GM21825 (cell line): Measurements from ENCODE around the gene TLX2.
A peak's percentile ranks its signal among the peaks of the same experiment; 100 is the strongest.
"Not testable (repeated sequence)": the region's sequence is repeated elsewhere in the genome, so short reads cannot be mapped to it uniquely, and the experiment has no call there.

ENCODE experiments used
- ATAC-seq: cut with Tn5 transposase; IDR thresholded peaks from one replicate; pipeline ENCODE4 v1.9.1; 2021; ENCODE audit warnings: mild to moderate bottlenecking, moderate library complexity; ENCODE audit not compliant: unreplicated experiment

TLX2 gene

DNA sequence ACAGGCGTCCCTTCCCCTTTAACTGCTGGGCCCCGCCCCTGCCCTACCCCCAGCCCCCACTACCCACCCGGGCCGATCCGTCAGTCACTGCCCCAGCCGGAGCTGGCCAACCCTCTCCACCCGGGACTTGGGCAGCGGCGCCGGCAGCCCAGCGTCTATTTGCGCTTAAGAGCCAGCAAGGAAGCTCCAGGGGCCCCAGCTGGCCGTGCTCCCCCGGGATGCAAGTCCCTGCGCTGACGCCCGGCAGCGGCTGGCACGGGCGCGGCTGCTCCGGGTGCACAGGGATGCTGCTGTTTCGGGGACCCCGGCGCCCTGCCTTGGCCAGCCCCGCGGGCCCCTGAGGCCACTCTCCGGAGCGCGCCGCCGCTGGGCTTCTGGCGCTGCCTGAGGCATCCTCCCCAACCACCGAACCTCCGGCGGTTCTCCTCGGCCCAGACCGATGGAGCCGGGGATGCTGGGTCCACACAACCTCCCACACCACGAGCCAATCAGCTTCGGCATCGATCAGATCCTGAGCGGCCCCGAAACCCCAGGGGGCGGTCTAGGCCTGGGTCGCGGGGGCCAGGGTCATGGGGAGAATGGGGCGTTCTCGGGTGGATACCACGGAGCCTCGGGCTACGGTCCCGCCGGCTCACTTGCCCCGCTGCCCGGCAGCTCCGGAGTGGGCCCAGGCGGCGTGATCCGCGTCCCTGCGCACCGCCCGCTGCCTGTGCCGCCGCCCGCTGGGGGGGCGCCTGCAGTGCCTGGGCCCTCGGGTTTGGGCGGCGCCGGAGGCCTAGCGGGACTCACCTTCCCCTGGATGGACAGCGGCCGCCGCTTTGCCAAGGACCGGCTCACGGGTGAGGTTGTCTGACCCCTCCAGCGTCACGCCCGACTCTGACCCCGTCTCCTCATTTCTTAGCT lies at the start of gene TLX2:
Gene TLX2 (plus strand): TSS at position 83 of the 903 bp plus-strand sequence. CDS start 357 bp downstream, at position 440.
- ATAC-seq = no peak

- not testable (repeated sequence) for ATAC-seq
Measured at GRCh38 chr2:74470742-74471141, 43.5 kb upstream of the TLX2 start.

DNA sequence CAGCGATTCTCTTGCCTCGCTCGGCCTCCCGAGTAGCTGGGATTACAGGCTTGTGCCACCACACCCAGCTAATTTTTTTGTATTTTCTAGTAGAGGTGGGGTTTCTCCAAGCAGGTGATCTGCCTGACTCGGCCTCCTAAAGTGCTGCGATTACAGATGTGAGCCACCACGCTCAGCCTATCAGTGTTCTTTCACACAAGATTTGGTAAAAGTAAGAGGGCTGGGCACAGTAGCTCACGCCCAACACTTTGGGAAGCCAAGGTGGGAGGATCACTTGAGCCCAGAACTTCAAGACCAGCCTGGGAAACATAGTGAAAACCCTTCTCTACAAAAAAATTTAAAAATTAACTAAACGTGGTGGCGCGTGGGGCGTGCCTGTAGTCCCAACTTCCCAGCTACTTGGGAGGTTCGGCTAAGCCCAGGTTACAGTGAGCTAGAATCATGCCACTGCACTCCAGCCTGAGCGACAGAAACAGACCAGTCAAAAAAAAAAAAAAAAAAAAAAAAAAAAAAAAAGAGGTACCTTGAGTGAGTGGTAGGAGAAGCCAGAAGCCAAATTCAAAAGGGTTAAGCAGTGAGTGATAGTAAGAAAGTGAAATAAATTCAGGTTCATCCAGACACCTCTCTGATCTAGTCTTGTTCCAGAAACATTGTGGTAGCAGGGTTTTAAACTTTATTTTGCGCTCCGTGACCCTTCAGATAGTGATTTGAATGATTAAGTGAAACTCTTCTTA lies 42.8 kb upstream of the TLX2 start:
- no peak for ATAC-seq

- ATAC-seq = peak; percentile 84
Measured at GRCh38 chr2:74472086-74472944, 41.9 kb upstream of the TLX2 start, which contains the start of gene MRPL53. Gene MRPL53 (minus strand): TSS chr2:74472680. CDS start chr2:74472660, 20 bp downstream.

DNA sequence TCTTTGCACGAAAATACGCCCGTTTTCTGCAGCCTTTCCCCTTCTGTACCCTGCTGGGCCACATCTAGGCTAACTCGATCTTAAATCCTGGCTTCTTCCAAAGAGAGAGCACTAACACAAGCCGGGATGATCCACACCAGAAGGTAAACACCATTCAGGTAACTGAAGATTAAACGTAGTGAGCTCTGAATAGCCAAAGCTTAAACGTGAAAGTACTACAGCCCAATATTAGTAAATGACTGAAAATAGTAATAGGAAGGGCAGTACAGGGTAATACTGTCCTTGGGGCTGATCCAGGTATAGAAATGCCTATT lies 41.3 kb upstream of the TLX2 start:
- no peak for ATAC-seq

DNA sequence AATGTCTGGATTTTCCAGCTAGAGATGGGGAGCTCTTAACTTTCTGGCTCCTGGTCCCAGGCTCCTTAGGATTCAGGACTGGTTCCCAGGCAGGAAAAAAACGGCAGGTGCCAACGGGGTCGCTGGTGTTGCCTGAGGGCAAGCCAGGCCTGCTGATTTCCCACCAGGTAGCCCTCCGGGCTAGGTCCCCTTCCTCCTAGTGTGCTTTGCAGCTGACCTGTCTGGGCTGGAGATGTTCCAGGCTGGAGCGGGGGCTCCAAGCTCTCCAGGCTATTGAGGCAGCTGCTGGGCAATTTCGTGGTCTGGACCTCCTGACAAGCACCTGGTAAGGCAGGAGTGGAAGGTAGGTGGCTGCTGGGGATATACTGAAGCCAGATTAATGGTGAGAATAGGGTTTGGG lies 39.8 kb upstream of the TLX2 start:
- ATAC-seq = no peak

- no peak for ATAC-seq
Measured at GRCh38 chr2:74474899-74475298, 39.4 kb upstream of the TLX2 start.

GRCh38 chr2:74481431-74481830 lies 32.8 kb upstream of the TLX2 start:
- ATAC-seq = no peak

- ATAC-seq = peak; percentile 39
Measured at GRCh38 chr2:74481961-74482800, 32.1 kb upstream of the TLX2 start.

DNA sequence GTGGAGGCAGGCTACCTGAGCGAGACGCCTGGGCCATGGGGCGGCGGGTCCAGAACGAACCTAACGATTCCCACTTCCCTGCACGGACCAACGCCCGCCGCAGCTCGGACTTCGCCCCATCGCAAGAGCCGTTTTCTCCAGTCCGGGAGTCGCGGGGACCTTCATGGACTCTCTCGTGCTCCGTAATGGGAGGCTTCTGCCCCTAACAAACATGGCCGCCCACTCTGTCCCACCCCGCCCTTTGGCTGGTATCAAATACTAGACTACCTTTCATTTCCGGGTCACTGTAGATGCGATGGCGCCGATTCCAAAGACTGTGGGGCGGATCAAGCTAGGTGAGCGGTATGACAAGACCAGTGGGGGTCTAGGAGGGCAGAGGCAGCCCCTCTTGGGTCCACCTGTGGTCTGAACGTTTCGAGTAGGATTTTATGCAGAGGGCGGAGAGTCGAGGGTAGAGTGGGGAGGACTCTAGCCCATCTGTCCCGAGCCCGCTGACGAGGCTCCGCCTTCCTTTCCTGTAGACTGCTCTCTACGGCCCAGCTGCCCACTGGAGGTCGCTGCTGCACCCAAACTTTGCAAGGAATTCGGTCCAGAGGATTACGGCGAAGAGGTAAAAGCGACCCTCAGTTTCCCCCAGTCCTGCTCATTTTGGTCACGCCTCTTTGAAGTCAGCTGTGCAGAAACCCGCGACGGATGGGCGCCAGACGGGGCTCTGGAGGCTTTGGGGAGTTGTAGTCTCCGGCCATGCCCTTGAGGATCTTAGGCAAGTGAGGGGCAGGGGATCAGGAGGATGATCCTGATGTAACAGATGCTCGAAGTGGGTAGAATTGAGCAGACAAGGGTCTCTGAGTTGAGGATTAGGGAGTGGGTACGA lies 31.2 kb upstream of the TLX2 start, which contains the start of the genes CCDC142 and TTC31:
Gene CCDC142 (minus strand): TSS at position 198 of the 874 bp plus-strand sequence. CDS start 161 bp downstream, at position 37.
Gene TTC31 (plus strand): TSS at position 281 of the 874 bp plus-strand sequence. CDS start 15 bp downstream, at position 296.
- peak; percentile 87 for ATAC-seq

DNA sequence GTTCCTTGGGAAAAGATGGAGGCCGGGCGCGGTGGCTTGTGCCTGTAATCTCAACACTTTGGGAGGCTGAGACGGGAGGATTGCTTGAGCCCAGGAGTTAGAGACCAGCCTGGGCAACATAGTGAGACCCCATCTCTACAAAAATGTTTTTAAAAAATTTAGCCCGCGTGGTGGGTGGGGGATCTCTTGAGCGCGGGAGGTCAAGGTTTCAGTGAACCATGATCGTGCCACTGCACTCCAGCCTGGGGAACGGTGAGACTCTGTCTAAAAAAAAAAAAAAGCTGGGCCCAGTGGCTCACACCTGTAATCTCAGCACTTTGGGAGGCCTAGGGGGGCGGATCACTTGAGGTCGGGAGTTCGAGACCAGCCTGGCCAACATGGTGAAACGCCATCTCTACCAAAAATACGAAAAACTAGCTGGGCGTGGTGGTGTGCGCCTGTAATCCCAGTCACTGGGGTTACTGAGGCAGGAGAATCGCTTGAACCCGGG lies 30.5 kb upstream of the TLX2 start:
- not testable (repeated sequence) for ATAC-seq

GRCh38 chr2:74486141-74486540 lies 28.1 kb upstream of the TLX2 start:
- no peak for ATAC-seq

DNA sequence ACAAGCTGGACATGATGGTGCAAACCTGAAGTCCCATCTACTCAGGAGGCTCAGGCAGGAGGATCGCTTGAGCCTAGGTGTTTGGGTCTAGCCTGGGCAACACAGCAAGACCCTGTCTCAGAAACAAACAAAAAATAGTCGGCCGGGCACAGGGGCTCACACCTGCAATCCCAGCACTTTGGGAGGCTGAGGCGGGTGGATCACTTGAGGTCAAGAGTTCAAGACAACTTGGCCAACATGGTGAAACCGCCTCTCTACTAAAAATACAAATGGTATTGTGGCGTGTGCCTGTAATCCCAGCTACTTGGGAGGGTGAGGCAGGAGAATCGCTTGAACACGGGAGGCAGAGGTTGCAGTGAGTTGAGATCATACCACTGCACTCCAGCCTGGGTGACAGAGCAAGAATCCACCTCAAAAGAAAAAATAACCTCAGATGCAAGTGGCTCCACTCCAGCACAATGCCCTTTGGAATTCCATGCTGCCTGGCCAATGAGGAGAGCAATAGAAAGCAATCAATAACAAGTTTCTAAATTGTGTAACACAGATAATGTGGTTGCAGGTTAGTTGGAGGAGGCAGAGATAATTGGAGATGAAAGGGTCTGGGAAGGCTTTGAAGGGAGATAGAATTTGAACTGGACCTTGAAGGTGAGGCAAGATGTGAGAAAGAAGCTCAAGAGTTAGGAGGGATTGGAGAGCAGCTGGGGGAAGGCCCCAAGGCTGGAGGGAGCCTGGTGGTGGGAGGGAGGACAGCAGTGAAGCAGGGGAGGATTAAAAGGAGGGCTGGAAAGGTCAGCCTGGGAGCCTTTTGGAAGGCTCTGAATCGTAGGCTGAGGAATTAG lies 25.4 kb upstream of the TLX2 start:
- ATAC-seq = no peak

DNA sequence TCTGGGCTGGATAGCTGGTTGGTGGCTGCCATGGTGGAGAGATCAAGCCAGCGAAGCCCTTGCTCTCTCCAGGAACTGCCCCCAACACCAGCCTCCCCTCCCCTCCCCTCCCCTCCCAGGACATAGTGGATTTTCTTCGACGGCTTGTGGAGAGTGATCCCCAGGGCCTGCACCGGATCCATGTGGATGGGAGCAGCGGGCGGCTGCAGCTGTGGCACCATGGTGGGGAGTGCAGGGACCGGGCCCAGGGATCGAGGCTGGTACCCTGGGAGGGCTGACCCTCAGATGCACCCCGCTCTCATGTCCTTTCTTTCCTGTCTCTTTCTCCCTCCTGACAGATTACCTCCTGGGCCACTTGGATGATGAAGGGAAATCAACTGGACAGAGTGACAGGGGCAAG lies 24.3 kb upstream of the TLX2 start:
- no peak for ATAC-seq

DNA sequence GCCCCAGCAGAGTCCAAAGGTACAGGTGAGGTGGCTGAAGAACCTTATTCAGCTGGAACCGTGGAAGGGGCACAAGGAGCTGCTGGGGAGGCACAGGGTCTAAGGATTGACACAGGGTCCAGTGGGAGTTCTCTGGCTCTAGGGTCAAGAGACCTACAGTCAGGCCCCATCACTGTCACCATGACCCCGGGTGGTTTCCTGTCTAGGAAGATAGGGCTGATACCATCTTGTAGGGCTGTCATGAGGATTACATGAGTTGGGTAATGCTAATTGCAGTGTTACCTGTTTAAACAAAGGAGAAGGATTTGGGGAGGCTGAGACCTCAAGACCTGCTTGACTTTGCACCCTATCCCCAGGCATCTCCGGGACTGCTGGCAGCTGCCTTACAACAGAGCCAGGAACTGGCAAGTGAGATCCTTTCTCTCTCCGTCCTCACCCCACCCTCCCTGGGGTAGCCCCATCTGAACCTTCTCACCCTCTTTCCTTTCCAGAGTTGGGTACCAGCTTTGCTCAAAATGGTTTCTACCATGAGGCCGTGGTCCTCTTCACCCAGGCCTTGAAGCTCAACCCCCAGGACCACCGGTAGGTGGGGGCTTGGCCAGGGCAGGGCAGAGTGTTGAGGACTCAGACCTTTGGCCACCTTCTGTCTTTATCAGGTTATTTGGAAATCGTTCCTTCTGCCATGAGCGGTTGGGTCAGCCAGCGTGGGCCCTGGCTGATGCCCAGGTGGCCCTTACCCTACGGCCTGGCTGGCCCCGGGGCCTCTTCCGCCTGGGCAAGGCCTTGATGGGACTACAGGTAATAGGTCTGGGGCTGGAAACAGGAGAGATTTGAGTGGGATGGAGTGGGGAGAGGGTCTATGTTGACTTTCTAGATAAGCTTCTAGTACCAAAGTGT lies 22.4 kb upstream of the TLX2 start:
- no peak for ATAC-seq

DNA sequence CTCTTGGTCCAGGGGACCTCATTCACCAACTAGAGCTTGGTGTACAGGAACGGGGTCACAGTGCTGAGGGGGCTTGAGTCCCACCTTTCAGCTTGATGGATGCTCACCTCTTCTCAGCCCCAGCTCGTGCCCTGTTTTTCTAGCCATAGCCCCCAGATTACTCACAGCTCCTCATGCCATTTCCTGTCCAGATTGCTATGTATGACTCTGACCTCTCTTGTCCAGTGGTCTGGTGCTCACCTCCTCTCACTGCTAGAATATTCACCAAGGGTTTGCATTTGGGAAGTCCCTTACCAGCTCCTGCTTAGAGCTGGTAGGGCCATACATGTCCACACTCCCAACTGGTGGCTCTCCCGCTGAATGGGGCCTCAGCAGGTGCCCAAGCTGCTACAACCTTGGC lies 20.7 kb upstream of the TLX2 start:
- no peak for ATAC-seq

DNA sequence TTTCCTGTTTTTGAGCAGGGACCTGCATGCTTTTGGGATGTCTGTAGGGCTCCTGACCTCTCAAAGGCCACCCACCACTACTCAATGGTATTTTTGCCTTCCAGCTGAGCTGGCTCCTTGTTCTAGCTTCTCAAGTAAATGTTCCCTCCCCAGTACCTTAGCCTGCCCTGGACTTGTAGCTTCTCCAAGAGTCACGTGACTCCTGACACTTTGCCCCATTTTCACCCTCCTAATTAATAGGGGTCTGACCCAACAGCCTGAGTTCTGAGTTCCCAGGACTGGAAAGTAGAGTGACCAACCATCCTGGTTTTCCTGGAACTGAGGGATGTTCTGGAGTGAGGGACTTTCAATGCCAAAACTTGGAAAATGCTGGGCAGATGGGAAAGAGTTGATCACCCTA lies 18.8 kb upstream of the TLX2 start:
- no peak for ATAC-seq
